ENCODE results near the gene BTNL2. TPM values are rescaled to one million over a fixed set of nuclear protein-coding genes. Genes with fewer than 3 reads are reported as not detected.
A peak's percentile ranks its signal among the peaks of the same experiment; 100 is the strongest.
"Not testable (repeated sequence)": the region's sequence is repeated elsewhere in the genome, so short reads cannot be mapped to it uniquely, and the experiment has no call there.

BTNL2 gene
- total and polyA plus RNA-seq, 2 experiments from 2014 or later = not detected

- Histone ChIP-seq H3K9ac (no peak overlapping the region), H3K79me2 (ENCODE audit: insufficient read depth) (no peaks in the 10 kb centered on the region), H4K20me1 (ENCODE audit: insufficient read depth) (no peaks in the 10 kb centered on the region), H3K27me3 (replicated peaks; ENCODE audit: insufficient read depth) (peaks cover 14% of the 10 kb centered on the region; the same call in 1 of the 2 replicates), H3K27ac (no peak overlapping the region), H3K9me2 (ENCODE audit: insufficient read depth) (no peaks in the 10 kb centered on the region), H3K4me1 (ENCODE audit: insufficient read depth) (no peaks in the 10 kb centered on the region), H3K36me3 (ENCODE audit: low read depth) (no peaks in the 10 kb centered on the region), H3F3A (ENCODE audit: insufficient read depth) (no peaks in the 10 kb centered on the region), H3K4me3 (no peak overlapping the region), H2AFZ (no peak overlapping the region), H3K9me3 (ENCODE audit: low read depth) (no peaks in the 10 kb centered on the region), H3K4me2 (ENCODE audit: unreplicated experiment) (no peak overlapping the region)
- WGBS, 2 experiments (ENCODE audit: low coverage in 1 of 2, low lambda C conversion rate in 2 of 2, missing lambda C conversion rate in 2 of 2) = 48 to 52% methylated on average over 1 of the region's 1 CpG
- no peak for DNase-seq
- in situ Hi-C loops (cut with MboI) = no loop called here
- no peak for TF ChIP-seq EZH2phosphoT487 (IDR thresholded peaks at IDR 0.05; ENCODE audit: insufficient read depth, low read depth)
- no peak for TF ChIP-seq EZH2 (IDR thresholded peaks at IDR 0.05; ENCODE audit: insufficient read depth, poor library complexity, severe bottlenecking)
Measured at GRCh38 chr6:32439139-32439538, 32.2 kb upstream of the BTNL2 start.

- 60 to 68% methylated on average over 2 of the region's 2 CpGs for WGBS, 2 experiments (ENCODE audit: low coverage in 1 of 2, low lambda C conversion rate in 2 of 2, missing lambda C conversion rate in 2 of 2)
- Histone ChIP-seq H2AFZ (no peak overlapping the region), H3K4me3 (no peak overlapping the region), H3K4me2 (ENCODE audit: unreplicated experiment) (no peak overlapping the region), H4K20me1 (ENCODE audit: insufficient read depth) (no peaks in the 10 kb centered on the region), H3K9me3 (ENCODE audit: low read depth) (no peaks in the 10 kb centered on the region), H3K27me3 (replicated peaks; ENCODE audit: insufficient read depth) (peaks cover 24% of the 10 kb centered on the region), H3F3A (ENCODE audit: insufficient read depth) (no peaks in the 10 kb centered on the region), H3K9ac (no peak overlapping the region), H3K79me2 (ENCODE audit: insufficient read depth) (no peaks in the 10 kb centered on the region), H3K4me1 (ENCODE audit: insufficient read depth) (no peaks in the 10 kb centered on the region), H3K9me2 (ENCODE audit: insufficient read depth) (no peaks in the 10 kb centered on the region), H3K27ac (no peak overlapping the region), H3K36me3 (ENCODE audit: low read depth) (no peaks in the 10 kb centered on the region)
- TF ChIP-seq EZH2phosphoT487 (IDR thresholded peaks at IDR 0.05; ENCODE audit: insufficient read depth, low read depth) (no peak), EZH2 (IDR thresholded peaks at IDR 0.05; ENCODE audit: insufficient read depth, poor library complexity, severe bottlenecking) (no peak)
- in situ Hi-C loops (cut with MboI) = no loop called here
- peak; percentile 45 for DNase-seq
Measured at GRCh38 chr6:32436995-32437836, 30.2 kb upstream of the BTNL2 start.

- Histone ChIP-seq H3K27me3 (replicated peaks; ENCODE audit: insufficient read depth) (peaks cover 24% of the 10 kb centered on the region), H3K4me3 (no peak overlapping the region), H3K4me2 (ENCODE audit: unreplicated experiment) (no peak overlapping the region), H3K9me3 (ENCODE audit: low read depth) (no peaks in the 10 kb centered on the region), H4K20me1 (ENCODE audit: insufficient read depth) (no peaks in the 10 kb centered on the region), H2AFZ (no peak overlapping the region), H3K4me1 (ENCODE audit: insufficient read depth) (no peaks in the 10 kb centered on the region), H3K9ac (no peak overlapping the region), H3F3A (ENCODE audit: insufficient read depth) (no peaks in the 10 kb centered on the region), H3K9me2 (ENCODE audit: insufficient read depth) (no peaks in the 10 kb centered on the region), H3K79me2 (ENCODE audit: insufficient read depth) (no peaks in the 10 kb centered on the region), H3K36me3 (ENCODE audit: low read depth) (no peaks in the 10 kb centered on the region), H3K27ac (no peak overlapping the region)
- in situ Hi-C loops (cut with MboI) = no loop called here
- TF ChIP-seq EZH2 (IDR thresholded peaks at IDR 0.05; ENCODE audit: insufficient read depth, poor library complexity, severe bottlenecking) (no peak), EZH2phosphoT487 (IDR thresholded peaks at IDR 0.05; ENCODE audit: insufficient read depth, low read depth) (no peak)
- DNase-seq = no peak
- WGBS, 2 experiments (ENCODE audit: low coverage in 1 of 2, low lambda C conversion rate in 2 of 2, missing lambda C conversion rate in 2 of 2) = 21 to 22% methylated on average over 4 of the region's 4 CpGs
Measured at GRCh38 chr6:32436186-32436585, 29.2 kb upstream of the BTNL2 start.

- H3K36me3 ChIP-seq (ENCODE audit: low read depth); H4K20me1 ChIP-seq (ENCODE audit: insufficient read depth); H3F3A ChIP-seq (ENCODE audit: insufficient read depth); H3K4me2 ChIP-seq (ENCODE audit: unreplicated experiment); H3K4me1 ChIP-seq (ENCODE audit: insufficient read depth); H3K9me2 ChIP-seq (ENCODE audit: insufficient read depth); H3K27ac ChIP-seq; DNase-seq; H3K9me3 ChIP-seq (ENCODE audit: low read depth); H3K4me3 ChIP-seq; H3K9ac ChIP-seq; in situ Hi-C loops (cut with MboI); H2AFZ ChIP-seq; H3K79me2 ChIP-seq (ENCODE audit: insufficient read depth): not testable (repeated sequence)
- H3K27me3 ChIP-seq (replicated peaks; ENCODE audit: insufficient read depth) = peaks cover 28% of the 10 kb centered on the region
- WGBS, 2 experiments (ENCODE audit: low coverage in 1 of 2, low lambda C conversion rate in 2 of 2, missing lambda C conversion rate in 2 of 2) = 42 to 53% methylated on average over 1 of the region's 1 CpG
Measured at GRCh38 chr6:32433950-32434349, 27.0 kb upstream of the BTNL2 start.

Measured in GM23248 (cell line).